ENCODE data around the gene SMTNL1.

DNA sequence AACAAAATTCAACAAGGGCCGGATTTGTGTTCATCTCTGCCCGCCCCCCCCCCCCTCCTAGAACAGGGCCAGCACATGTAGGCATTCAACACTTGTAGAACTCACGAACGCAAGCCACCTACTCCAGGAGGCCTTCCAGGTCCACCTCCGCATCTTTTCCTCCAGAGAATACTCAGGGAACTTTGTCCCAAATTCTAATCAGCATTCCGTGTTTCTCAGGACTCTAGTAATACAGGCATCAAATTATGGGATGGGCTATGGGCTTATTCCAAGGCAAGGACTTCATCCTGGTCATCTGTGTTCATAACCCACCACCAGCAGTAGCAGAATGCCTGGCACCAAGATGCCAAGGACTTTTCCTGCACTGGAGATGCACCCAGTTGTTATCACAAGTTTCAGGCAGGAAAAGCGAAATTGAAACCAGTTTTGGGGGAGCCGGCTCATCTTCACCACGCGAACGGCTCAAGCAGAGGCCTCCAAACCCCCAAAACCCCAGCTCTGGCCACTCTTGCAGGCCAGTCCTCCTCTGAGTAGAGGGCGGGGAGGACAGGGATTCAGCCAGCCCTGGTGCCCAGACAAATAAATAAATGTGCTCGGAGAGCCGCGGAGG, 29.6 kb downstream of the SMTNL1 start:
- TF ChIP-seq, protein P1, sequence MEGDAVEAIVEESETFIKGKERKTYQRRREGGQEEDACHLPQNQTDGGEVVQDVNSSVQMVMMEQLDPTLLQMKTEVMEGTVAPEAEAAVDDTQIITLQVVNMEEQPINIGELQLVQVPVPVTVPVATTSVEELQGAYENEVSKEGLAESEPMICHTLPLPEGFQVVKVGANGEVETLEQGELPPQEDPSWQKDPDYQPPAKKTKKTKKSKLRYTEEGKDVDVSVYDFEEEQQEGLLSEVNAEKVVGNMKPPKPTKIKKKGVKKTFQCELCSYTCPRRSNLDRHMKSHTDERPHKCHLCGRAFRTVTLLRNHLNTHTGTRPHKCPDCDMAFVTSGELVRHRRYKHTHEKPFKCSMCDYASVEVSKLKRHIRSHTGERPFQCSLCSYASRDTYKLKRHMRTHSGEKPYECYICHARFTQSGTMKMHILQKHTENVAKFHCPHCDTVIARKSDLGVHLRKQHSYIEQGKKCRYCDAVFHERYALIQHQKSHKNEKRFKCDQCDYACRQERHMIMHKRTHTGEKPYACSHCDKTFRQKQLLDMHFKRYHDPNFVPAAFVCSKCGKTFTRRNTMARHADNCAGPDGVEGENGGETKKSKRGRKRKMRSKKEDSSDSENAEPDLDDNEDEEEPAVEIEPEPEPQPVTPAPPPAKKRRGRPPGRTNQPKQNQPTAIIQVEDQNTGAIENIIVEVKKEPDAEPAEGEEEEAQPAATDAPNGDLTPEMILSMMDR (IDR thresholded peaks at IDR 0.05): no peak
- TF ChIP-seq POLR2A (IDR thresholded peaks at IDR 0.05): no peak
